Prostate gland (tissue), 2 donors: ENCODE results near the gene ZNF665.
A peak's percentile ranks its signal among the peaks of the same experiment; 100 is the strongest.

ENCODE experiments used
- CTCF ChIP-seq, 4 experiments: fragments of 200-600 bp in 2 of 4; fragments of 450-650 bp in 2 of 4; sonication (generic) in 2 of 4; IDR thresholded peaks; 1 replicate in 3 of 4; 2 replicates in 1 of 4; pipeline ENCODE4 v1.5.1; 2016 to 2019; ENCODE audit warnings: antibody characterized with exemption in 4 of 4, mild to moderate bottlenecking in 2 of 4, moderate library complexity in 2 of 4
- POLR2A ChIP-seq: fragments of 450-650 bp; IDR thresholded peaks from one replicate; pipeline ENCODE4 v1.6.1; 2016; ENCODE audit warnings: antibody characterized with exemption, mild to moderate bottlenecking

GRCh38 chr19:53196777-53197396, 3.7 kb upstream of the ZNF665 start:
- TF ChIP-seq POLR2A (peak; percentile 81), CTCF (IDR thresholded peaks at IDR 0.05) (peak in 1 of 4 experiments; percentile 16)
